K562 (cell line): ENCODE data around the gene CHST1. TPM values are rescaled to one million over a fixed set of nuclear protein-coding genes. Genes with fewer than 3 reads are reported as not detected.

Experiments used
- BHLHE40 ChIP-seq: IDR thresholded peaks from 2 replicates; pipeline ENCODE4 v1.6.1; 2011; ENCODE audit warnings: low read length, improper control_type of control experiment
- BMI1 ChIP-seq: fragments of 150-350 bp; IDR thresholded peaks from 2 replicates; pipeline ENCODE4 v1.6.1; 2014; ENCODE audit warnings: low read length
- CBFA2T2 ChIP-seq: fragments of 450-650 bp; conservative IDR thresholded peaks from 2 replicates; pipeline ENCODE4 v1.6.1; 2017; ENCODE audit warnings: mild to moderate bottlenecking
- GABPA ChIP-seq: fragments of 200-800 bp; sonication (Bioruptor generic); conservative IDR thresholded peaks from 2 replicates; pipeline ENCODE4 v1.6.1; 2016; ENCODE audit warnings: low read depth, missing genetic modification characterization, missing compliant biosample characterization
- L3MBTL2 ChIP-seq: fragments of 450-650 bp; IDR thresholded peaks from 2 replicates; pipeline ENCODE4 v1.6.1; 2016; ENCODE audit warnings: mild to moderate bottlenecking, moderate library complexity
- MTA2 ChIP-seq: fragments of 450-650 bp; IDR thresholded peaks from 2 replicates; pipeline ENCODE4 v1.6.1; 2016; ENCODE audit warnings: low read depth
- NCOR1 ChIP-seq: fragments of 450-650 bp; IDR thresholded peaks from 2 replicates; pipeline ENCODE4 v1.6.1; 2016; ENCODE audit warnings: mild to moderate bottlenecking, moderate library complexity
- RBM25 ChIP-seq: fragments of 200-400 bp; formaldehyde crosslinking; IDR thresholded peaks from 2 replicates; pipeline ENCODE4 v1.6.1; 2018; ENCODE audit warnings: low read length, low read depth, moderate library complexity; ENCODE audit not compliant: severe bottlenecking
- RCOR1 ChIP-seq, 2 experiments: IDR thresholded peaks; 2 replicates each; pipeline ENCODE4 v1.6.1; 2012; ENCODE audit warnings: low read depth in 2 of 2, low read length in 2 of 2, borderline replicate concordance in 1 of 2, improper control_type of control experiment in 1 of 2
- SMARCA4 ChIP-seq: fragments of 450-650 bp; IDR thresholded peaks from 2 replicates; pipeline ENCODE4 v1.6.1; 2016
- SPI1 ChIP-seq: IDR thresholded peaks from 2 replicates; pipeline ENCODE4 v1.6.1; 2011; ENCODE audit warnings: low read depth, low read length, control low read depth, borderline replicate concordance
- TARDBP ChIP-seq: fragments of 450-650 bp; IDR thresholded peaks from 2 replicates; pipeline ENCODE4 v1.6.1; 2016
- TRIM24 ChIP-seq, 2 experiments: fragments of 450-650 bp; IDR thresholded peaks; 2 replicates each; pipeline ENCODE4 v1.6.1; 2016
- ZBTB17 ChIP-seq: fragments of 450-650 bp; formaldehyde crosslinking; IDR thresholded peaks from 2 replicates; pipeline ENCODE4 v1.4.0; 2020; ENCODE audit warnings: mild to moderate bottlenecking
- ZNF354B ChIP-seq: fragments of 250-450 bp; sonication (Bioruptor Pico); IDR thresholded peaks from 2 replicates; pipeline ENCODE4 v1.4.0; 2020
- ZNF668 ChIP-seq: fragments of 250-450 bp; sonication (Bioruptor Pico); IDR thresholded peaks from 2 replicates; pipeline ENCODE4 v1.8.0; 2022; ENCODE audit warnings: mild to moderate bottlenecking, inconsistent platforms
- polyA plus RNA-seq, 8 experiments: library from polyadenylated mRNA; depleted of rRNA in 4 of 8; stranded (reverse) in 5 of 8; unstranded in 3 of 8; fragments of >200 nt; fragmentation: Nextera tagmentation in 2 of 8; fragmentation: Illumina TruSeq in 1 of 8; extraction: Ambion mirVana in 2 of 8; extraction: Trizol in 1 of 8; gene quantifications; 2 replicates each; pipeline versions ENCODE4 v1.2.1 to v1.2.3, GENCODE V29; 2011 to 2014; ENCODE audit warnings: inconsistent platforms in 1 of 8, missing spikeins in 1 of 8
- total RNA-seq, 7 experiments: library from RNA; depleted of rRNA in 6 of 7; stranded (reverse); fragments of >200 nt in 6 of 7; fragmentation: Illumina TruSeq in 2 of 7; extraction: Trizol in 2 of 7; gene quantifications; 2 replicates each; pipeline versions ENCODE4 v1.2.1 to v1.2.3, GENCODE V29; 2011 to 2021; ENCODE audit warnings: low replicate concordance in 1 of 7
- TF ChIP-seq, protein P1 (sequence below): sonication (generic); formaldehyde crosslinking; IDR thresholded peaks from 2 replicates; pipeline ENCODE4 v1.8.1; 2023; ENCODE audit warnings: mild to moderate bottlenecking, missing genetic modification reagents
- TF ChIP-seq, protein P2 (sequence below): fragments of 450-650 bp; IDR thresholded peaks from 2 replicates; pipeline ENCODE4 v1.6.1; 2018; ENCODE audit not compliant: partially characterized antibody
- TF ChIP-seq, protein P3 (sequence below), 3 experiments: fragments of 200-800 bp in 1 of 3; sonication (Bioruptor generic) in 1 of 3; sonication (generic) in 1 of 3; formaldehyde crosslinking in 1 of 3; IDR thresholded peaks; 2 replicates each; pipeline versions ENCODE4 v1.6.1 to v1.8.0; 2016 to 2022; ENCODE audit warnings: mild to moderate bottlenecking in 2 of 3, missing compliant biosample characterization in 2 of 3, missing genetic modification characterization in 2 of 3, missing genetic modification reagents in 1 of 3
- TF ChIP-seq, protein P4 (sequence below): IDR thresholded peaks from 2 replicates; pipeline ENCODE4 v1.6.1; 2011; ENCODE audit warnings: borderline replicate concordance, low read depth, mild to moderate bottlenecking, moderate library complexity, low read length; ENCODE audit not compliant: insufficient read depth, poor library complexity, severe bottlenecking
- TF ChIP-seq, protein P5 (sequence below): IDR thresholded peaks from 3 replicates; pipeline ENCODE4 v1.6.1; 2011; ENCODE audit warnings: borderline replicate concordance, mild to moderate bottlenecking; ENCODE audit not compliant: insufficient read length, insufficient read depth

The CHST1 gene
- total and polyA plus RNA-seq, 9 of the 15 experiments (the other 6 are each of a cell fraction or from before 2014, with no cell fraction given), result 0.04 to 0.32 (median 0.18) TPM; not detected in 4

DNA sequence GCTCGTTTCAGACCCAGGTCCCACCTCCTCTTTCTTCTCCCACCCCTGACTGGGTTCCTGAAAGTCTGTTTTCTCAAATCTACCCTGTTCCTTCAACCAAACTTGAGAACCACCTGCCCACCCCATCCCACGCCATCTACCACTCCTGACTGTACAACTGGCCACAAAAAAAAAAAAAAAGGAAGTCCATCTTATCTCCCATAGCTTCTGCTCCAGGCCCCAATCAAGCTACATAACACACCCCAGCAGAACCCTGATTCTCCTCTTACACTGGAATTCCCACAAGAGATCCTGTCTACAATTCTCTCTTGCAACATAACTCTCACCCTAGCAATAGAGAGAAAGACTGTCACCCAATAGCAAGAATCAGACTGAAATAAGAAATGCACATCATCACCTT is 39.2 kb upstream of the CHST1 start (continued):
- 0 out of 4 replicates have a peak, but pooled peaks of 1 of the 2 experiments have one; percentile 22 for TF ChIP-seq RCOR1 (IDR thresholded peaks at IDR 0.05; ENCODE audit: borderline replicate concordance in 1 of 2, low read depth in 2 of 2, low read length in 2 of 2)
- peak; percentile 41; the same call in 1 of the 2 replicates for TF ChIP-seq SMARCA4
- TF ChIP-seq SPI1, result peak; percentile 93
- TF ChIP-seq CBFA2T2, result peak; percentile 61
- TF ChIP-seq GABPA, result no peak
- no peak for TF ChIP-seq TRIM24 (IDR thresholded peaks at IDR 0.05)
- TF ChIP-seq ZNF668 (CRISPR knock-in tag), result no peak
- TF ChIP-seq, protein P1, sequence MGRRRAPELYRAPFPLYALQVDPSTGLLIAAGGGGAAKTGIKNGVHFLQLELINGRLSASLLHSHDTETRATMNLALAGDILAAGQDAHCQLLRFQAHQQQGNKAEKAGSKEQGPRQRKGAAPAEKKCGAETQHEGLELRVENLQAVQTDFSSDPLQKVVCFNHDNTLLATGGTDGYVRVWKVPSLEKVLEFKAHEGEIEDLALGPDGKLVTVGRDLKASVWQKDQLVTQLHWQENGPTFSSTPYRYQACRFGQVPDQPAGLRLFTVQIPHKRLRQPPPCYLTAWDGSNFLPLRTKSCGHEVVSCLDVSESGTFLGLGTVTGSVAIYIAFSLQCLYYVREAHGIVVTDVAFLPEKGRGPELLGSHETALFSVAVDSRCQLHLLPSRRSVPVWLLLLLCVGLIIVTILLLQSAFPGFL (CRISPR knock-in tag), result no peak
- TF ChIP-seq MTA2, result peak; percentile 59
- TF ChIP-seq, protein P2, sequence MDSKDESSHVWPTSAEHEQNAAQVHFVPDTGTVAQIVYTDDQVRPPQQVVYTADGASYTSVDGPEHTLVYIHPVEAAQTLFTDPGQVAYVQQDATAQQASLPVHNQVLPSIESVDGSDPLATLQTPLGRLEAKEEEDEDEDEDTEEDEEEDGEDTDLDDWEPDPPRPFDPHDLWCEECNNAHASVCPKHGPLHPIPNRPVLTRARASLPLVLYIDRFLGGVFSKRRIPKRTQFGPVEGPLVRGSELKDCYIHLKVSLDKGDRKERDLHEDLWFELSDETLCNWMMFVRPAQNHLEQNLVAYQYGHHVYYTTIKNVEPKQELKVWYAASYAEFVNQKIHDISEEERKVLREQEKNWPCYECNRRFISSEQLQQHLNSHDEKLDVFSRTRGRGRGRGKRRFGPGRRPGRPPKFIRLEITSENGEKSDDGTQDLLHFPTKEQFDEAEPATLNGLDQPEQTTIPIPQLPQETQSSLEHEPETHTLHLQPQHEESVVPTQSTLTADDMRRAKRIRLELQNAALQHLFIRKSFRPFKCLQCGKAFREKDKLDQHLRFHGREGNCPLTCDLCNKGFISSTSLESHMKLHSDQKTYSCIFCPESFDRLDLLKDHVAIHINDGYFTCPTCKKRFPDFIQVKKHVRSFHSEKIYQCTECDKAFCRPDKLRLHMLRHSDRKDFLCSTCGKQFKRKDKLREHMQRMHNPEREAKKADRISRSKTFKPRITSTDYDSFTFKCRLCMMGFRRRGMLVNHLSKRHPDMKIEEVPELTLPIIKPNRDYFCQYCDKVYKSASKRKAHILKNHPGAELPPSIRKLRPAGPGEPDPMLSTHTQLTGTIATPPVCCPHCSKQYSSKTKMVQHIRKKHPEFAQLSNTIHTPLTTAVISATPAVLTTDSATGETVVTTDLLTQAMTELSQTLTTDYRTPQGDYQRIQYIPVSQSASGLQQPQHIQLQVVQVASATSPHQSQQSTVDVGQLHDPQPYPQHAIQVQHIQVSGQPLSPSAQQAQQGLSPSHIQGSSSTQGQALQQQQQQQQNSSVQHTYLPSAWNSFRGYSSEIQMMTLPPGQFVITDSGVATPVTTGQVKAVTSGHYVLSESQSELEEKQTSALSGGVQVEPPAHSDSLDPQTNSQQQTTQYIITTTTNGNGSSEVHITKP, result no peak
- TF ChIP-seq TARDBP, result no peak
- TF ChIP-seq ZNF354B (CRISPR knock-in tag), result no peak
- no peak for TF ChIP-seq RBM25
- TF ChIP-seq, protein P3, sequence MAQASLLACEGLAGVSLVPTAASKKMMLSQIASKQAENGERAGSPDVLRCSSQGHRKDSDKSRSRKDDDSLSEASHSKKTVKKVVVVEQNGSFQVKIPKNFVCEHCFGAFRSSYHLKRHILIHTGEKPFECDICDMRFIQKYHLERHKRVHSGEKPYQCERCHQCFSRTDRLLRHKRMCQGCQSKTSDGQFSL (CRISPR knock-in tag; IDR thresholded peaks at IDR 0.05), result no peak
- TF ChIP-seq, protein P3 (tag; IDR thresholded peaks at IDR 0.05), result no peak
- TF ChIP-seq, protein P4, sequence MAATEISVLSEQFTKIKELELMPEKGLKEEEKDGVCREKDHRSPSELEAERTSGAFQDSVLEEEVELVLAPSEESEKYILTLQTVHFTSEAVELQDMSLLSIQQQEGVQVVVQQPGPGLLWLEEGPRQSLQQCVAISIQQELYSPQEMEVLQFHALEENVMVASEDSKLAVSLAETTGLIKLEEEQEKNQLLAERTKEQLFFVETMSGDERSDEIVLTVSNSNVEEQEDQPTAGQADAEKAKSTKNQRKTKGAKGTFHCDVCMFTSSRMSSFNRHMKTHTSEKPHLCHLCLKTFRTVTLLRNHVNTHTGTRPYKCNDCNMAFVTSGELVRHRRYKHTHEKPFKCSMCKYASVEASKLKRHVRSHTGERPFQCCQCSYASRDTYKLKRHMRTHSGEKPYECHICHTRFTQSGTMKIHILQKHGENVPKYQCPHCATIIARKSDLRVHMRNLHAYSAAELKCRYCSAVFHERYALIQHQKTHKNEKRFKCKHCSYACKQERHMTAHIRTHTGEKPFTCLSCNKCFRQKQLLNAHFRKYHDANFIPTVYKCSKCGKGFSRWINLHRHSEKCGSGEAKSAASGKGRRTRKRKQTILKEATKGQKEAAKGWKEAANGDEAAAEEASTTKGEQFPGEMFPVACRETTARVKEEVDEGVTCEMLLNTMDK, result no peak
- peak; percentile 26; the same call in 1 of the 2 replicates for TF ChIP-seq NCOR1
- no peak for TF ChIP-seq L3MBTL2
- TF ChIP-seq ZBTB17, result no peak
- TF ChIP-seq BMI1, result no peak
- TF ChIP-seq, protein P5, sequence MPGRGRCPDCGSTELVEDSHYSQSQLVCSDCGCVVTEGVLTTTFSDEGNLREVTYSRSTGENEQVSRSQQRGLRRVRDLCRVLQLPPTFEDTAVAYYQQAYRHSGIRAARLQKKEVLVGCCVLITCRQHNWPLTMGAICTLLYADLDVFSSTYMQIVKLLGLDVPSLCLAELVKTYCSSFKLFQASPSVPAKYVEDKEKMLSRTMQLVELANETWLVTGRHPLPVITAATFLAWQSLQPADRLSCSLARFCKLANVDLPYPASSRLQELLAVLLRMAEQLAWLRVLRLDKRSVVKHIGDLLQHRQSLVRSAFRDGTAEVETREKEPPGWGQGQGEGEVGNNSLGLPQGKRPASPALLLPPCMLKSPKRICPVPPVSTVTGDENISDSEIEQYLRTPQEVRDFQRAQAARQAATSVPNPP, result no peak
- no peak for TF ChIP-seq BHLHE40
